Thoracic aorta (tissue), 2 donors: Measurements from ENCODE around the gene STK32C. TPM values are rescaled to one million over a fixed set of nuclear protein-coding genes. Genes with fewer than 3 reads are reported as not detected.

Source experiments
- ATAC-seq: fragments of 150-250 bp; one replicate; pipeline ENCODE4 v1.8.0; 2017; ENCODE audit warnings: low read depth; ENCODE audit not compliant: insufficient number of reproducible peaks, low FRiP score
- DNase-seq: peaks from one replicate; pipeline ENCODE4 v3.0.0-alpha.2; 2020; ENCODE audit warnings: low spot score
- H3K27ac ChIP-seq, 2 donors: fragments of 200-600 bp; sonication (generic); 1 replicate in 1 of 2; 2 replicates in 1 of 2; pipeline ENCODE4 v1.5.1; 2016; ENCODE audit warnings: mild to moderate bottlenecking in 2 of 2, moderate library complexity in 2 of 2
- H3K27me3 ChIP-seq: fragments of 200-600 bp; sonication (generic); replicated peaks from 2 replicates; pipeline ENCODE4 v1.6.0; 2016; ENCODE audit warnings: mild to moderate bottlenecking; ENCODE audit not compliant: insufficient read depth
- H3K36me3 ChIP-seq: fragments of 200-600 bp; sonication (generic); one replicate; pipeline ENCODE4 v1.5.1; 2016
- H3K4me1 ChIP-seq, 2 donors: fragments of 200-600 bp; sonication (generic); 1 replicate in 1 of 2; 2 replicates in 1 of 2; pipeline versions ENCODE4 v1.5.1 to v1.6.0; 2016; ENCODE audit warnings: low read depth in 2 of 2, mild to moderate bottlenecking in 1 of 2; ENCODE audit not compliant: control insufficient read depth in 1 of 2
- H3K4me3 ChIP-seq: fragments of 200-600 bp; sonication (generic); 2 replicates; pipeline ENCODE4 v1.5.1; 2016; ENCODE audit warnings: mild to moderate bottlenecking
- H3K9me3 ChIP-seq: fragments of 200-600 bp; sonication (generic); 2 replicates; pipeline ENCODE4 v1.5.1; 2016
- total RNA-seq, 2 donors: library from RNA; depleted of rRNA; stranded (reverse); fragments of >200 nt; gene quantifications; one replicate each; pipeline versions ENCODE4 v1.1.0 to v1.2.3, GENCODE V29; 2016
- TF ChIP-seq, protein P1 (sequence below): fragments of 200-600 bp; sonication (generic); IDR thresholded peaks from one replicate; pipeline ENCODE4 v1.5.1; 2019; ENCODE audit warnings: antibody characterized with exemption

The STK32C gene
- total RNA-seq, 2 donors from 2014 or later: 1.1 to 4.2 TPM

DNA sequence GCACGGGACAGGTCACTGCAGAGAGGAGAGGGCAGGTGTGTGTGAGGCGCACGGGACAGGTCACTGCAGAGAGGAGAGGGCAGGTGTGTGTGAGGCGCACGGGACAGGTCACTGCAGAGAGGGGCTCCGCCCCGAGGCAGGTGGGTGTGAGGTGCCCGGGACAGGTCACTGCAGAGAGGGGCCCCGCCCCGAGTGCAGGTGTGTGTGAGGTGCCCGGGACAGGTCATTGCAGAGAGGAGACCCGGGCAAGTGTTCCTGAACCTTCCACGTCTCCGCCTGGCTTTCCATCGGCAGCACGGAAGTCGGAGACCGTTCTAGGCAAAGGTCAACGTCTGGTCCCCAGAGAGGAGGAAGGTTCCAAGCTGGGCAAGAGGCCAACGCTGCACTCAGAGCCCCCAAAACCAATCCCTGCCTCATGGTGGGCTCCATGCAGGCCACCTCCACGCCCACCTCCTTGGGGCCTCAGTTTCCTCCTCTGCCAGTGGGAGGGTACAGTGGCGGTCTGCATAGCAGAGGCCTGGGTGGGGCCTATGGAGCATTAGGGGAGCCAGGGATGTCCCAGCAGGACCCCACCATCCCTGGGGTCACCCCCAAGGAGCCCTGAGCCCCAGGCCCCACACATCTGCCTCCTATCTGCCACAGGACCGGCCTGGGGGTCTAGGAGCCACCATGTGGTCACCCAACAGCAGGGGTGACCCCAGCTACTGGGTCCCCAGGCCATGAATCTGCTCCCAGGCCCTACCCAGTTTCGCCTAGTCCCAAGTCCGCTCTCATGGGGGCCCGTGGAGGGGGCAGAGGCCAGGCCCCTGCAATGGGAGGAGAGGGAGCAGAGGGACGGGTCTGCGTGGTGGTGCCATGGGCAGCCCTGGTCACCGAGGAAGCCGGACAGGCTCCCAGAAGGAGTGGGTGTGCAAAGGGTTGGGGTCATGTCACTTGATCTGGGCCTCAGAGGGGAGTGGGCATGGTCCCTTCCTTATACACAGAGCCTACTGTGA, 57.0 kb downstream of the STK32C start:
- no peaks in the 10 kb centered on the region for H3K36me3 ChIP-seq
- H3K27ac ChIP-seq: no peak overlapping the region
- H3K4me3 ChIP-seq: no peak overlapping the region
- H3K27me3 ChIP-seq: no peaks in the 10 kb centered on the region
- H3K9me3 ChIP-seq: no peaks in the 10 kb centered on the region
- no peak for ATAC-seq
- H3K4me1 ChIP-seq: no peaks in the 10 kb centered on the region
- TF ChIP-seq, protein P1, sequence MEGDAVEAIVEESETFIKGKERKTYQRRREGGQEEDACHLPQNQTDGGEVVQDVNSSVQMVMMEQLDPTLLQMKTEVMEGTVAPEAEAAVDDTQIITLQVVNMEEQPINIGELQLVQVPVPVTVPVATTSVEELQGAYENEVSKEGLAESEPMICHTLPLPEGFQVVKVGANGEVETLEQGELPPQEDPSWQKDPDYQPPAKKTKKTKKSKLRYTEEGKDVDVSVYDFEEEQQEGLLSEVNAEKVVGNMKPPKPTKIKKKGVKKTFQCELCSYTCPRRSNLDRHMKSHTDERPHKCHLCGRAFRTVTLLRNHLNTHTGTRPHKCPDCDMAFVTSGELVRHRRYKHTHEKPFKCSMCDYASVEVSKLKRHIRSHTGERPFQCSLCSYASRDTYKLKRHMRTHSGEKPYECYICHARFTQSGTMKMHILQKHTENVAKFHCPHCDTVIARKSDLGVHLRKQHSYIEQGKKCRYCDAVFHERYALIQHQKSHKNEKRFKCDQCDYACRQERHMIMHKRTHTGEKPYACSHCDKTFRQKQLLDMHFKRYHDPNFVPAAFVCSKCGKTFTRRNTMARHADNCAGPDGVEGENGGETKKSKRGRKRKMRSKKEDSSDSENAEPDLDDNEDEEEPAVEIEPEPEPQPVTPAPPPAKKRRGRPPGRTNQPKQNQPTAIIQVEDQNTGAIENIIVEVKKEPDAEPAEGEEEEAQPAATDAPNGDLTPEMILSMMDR: no peak
- DNase-seq: no peak

DNA sequence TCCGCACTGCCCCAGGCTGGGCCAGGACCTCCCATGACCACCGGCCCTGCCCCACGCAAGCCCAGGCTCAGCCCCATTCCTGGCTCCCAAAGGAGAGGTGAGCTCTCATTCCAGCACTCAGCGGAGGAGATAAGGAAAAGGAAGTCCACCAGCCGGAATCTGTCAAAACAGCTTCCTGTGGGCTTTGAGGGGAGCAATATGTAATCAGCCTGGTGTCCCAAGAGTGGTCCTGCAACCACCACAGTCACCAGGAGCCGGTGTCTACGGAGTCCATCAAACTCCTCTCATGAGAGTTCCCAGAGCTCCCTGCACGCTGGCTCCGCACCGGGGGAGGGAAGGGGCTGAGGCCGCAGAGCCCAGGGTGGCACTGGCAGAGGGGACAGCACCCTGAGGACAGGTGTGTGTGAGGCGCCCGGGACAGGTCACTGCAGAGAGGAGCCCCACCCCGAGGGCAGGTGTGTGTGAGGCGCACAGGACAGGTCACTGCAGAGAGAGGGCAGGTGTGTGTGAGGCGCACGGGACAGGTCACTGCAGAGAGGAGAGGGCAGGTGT, 57.9 kb downstream of the STK32C start:
- TF ChIP-seq, protein P1: no peak
- no peaks in the 10 kb centered on the region for H3K27me3 ChIP-seq
- no peak overlapping the region for H3K27ac ChIP-seq
- H3K4me1 ChIP-seq: no peaks in the 10 kb centered on the region
- H3K4me3 ChIP-seq: no peak overlapping the region
- H3K36me3 ChIP-seq: no peaks in the 10 kb centered on the region
- H3K9me3 ChIP-seq: no peaks in the 10 kb centered on the region
- DNase-seq (no peak), ATAC-seq (no peak)

DNA sequence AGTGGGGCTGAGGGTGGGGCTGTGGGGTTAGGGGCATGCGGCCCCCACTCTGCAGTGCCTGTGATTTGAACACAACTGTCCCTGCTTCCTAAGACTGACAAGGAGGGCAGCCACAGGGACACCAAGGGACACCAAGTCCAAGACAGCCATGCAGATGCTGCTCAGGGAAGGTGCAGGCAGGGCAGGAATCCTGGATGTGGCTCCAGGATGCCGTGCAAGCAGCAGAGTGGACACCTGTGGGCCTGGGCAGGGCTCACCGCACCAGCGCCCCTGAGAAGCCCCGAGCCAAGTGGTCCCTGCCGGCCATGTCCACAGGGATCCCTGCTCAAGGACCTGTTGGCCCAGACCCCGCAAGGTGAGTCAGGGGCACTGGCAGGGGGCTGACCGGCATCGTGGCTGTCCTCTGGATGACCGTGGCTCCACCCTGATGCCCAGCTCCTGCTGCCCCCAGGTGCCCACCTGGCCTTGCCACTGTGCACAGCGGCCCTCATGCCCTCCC, 58.5 kb downstream of the STK32C start:
- Histone ChIP-seq H3K4me3 (no peak overlapping the region), H3K27me3 (no peaks in the 10 kb centered on the region), H3K36me3 (no peaks in the 10 kb centered on the region), H3K9me3 (no peaks in the 10 kb centered on the region), H3K4me1 (no peaks in the 10 kb centered on the region), H3K27ac (no peak overlapping the region)
- ATAC-seq: no peak
- TF ChIP-seq, protein P1: no peak
- DNase-seq: no peak

DNA sequence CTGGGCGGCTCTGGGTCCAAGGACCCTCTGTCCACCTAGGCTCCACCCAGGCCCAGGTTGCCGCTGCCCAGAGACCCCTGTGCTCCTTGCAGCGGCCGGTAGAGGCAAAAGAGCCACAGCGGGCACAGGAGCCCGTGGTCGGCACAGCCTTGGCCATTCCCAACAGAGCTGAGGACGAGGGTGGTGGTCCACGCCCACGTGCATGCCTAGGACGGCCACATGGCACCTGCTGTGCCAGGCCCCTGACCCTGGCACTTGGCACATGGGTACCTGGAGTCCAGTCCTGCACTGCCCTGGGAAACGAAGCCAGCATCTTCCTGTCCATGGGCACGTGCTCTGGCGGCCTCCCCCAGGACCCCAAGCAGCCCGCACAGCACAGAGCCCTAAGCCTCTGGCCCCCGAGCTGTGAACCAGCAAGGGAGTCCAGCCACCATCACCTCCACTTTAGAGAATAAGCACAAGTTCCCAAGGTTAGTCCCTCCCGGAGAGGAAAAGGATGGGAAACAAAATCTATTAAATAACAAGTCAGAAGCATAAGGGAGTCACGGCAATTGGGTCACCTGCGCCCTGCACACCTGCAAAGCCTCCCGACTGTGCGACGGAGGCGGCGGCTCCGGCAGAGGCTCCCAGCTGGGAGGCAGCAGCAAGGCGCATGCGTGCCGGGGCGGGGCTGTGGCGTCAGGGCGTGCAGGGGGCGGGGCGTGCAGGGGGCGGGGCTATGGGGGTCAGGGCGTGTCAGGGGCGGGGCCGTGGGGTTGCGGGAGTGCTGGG, 59.1 kb downstream of the STK32C start:
- Histone ChIP-seq H3K27me3 (no peaks in the 10 kb centered on the region), H3K27ac (no peak overlapping the region), H3K9me3 (no peaks in the 10 kb centered on the region), H3K4me1 (no peaks in the 10 kb centered on the region), H3K36me3 (no peaks in the 10 kb centered on the region), H3K4me3 (peak overlapping the region; percentile 29)
- ATAC-seq (no peak), DNase-seq (no peak)
- TF ChIP-seq, protein P1: no peak

DNA sequence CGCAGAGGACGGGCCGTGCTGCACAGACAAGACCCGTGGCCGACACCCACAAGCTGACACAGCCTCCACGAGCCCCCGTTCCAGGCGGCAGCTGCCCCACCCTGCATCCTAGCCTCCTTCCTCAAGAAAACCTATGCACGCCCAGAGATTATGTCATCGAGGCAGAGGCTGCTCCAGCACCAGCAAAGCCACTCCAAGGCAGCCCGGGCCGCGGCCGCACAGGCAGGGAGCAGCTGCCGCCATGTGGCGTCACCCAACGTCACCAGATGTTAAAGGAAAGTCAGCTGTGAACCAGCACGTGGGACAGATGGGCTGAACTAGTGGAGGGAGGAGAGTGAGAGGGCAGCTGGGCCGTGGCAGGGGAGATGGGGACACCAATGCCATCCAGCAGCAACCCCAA, 59.8 kb downstream of the STK32C start:
- no peaks in the 10 kb centered on the region for H3K27me3 ChIP-seq
- H3K27ac ChIP-seq: no peak overlapping the region
- H3K9me3 ChIP-seq: no peaks in the 10 kb centered on the region
- H3K4me1 ChIP-seq: no peaks in the 10 kb centered on the region
- DNase-seq (no peak), ATAC-seq (no peak)
- TF ChIP-seq, protein P1: no peak
- no peaks in the 10 kb centered on the region for H3K36me3 ChIP-seq
- no peak overlapping the region for H3K4me3 ChIP-seq
